H9 (cell line): Measurements from ENCODE around the gene WDR36. TPM values are rescaled to one million over a fixed set of nuclear protein-coding genes. Genes with fewer than 3 reads are reported as not detected.

ENCODE experiments used
- DNase-seq: peaks from one replicate; pipeline ENCODE4 v3.0.0-alpha.2; 2017
- H2AFZ ChIP-seq: one replicate; pipeline ENCODE4 v1.6.1; 2013; ENCODE audit warnings: mild to moderate bottlenecking, low read length, control low read depth, moderate library complexity
- H2AK5ac ChIP-seq: 2 replicates; pipeline ENCODE4 v1.6.1; 2013; ENCODE audit warnings: low read length, control low read depth, mixed read lengths; ENCODE audit not compliant: insufficient read length
- H2BK120ac ChIP-seq: one replicate; pipeline ENCODE4 v1.6.1; 2013; ENCODE audit warnings: low read depth, mild to moderate bottlenecking, low read length, control low read depth, inconsistent platforms; ENCODE audit not compliant: poor library complexity, severe bottlenecking
- H2BK12ac ChIP-seq: 2 replicates; pipeline ENCODE4 v1.6.1; 2013; ENCODE audit warnings: low read length, control low read depth, mixed read lengths, low read depth; ENCODE audit not compliant: insufficient read length
- H2BK15ac ChIP-seq: 2 replicates; pipeline ENCODE4 v1.6.1; 2013; ENCODE audit warnings: low read depth, low read length, control low read depth
- H2BK20ac ChIP-seq: one replicate; pipeline ENCODE4 v1.6.1; 2013; ENCODE audit warnings: low read depth, mild to moderate bottlenecking, low read length, control low read depth, inconsistent platforms; ENCODE audit not compliant: poor library complexity, severe bottlenecking
- H2BK5ac ChIP-seq: 2 replicates; pipeline ENCODE4 v1.6.1; 2013; ENCODE audit warnings: low read length, control low read depth, mixed read lengths; ENCODE audit not compliant: insufficient read length
- H3K14ac ChIP-seq: 2 replicates; pipeline ENCODE4 v1.6.1; 2013; ENCODE audit warnings: low read length, control low read depth; ENCODE audit not compliant: insufficient read depth
- H3K18ac ChIP-seq: 2 replicates; pipeline ENCODE4 v1.6.1; 2013; ENCODE audit warnings: low read depth, mild to moderate bottlenecking, mixed read lengths, low read length, control low read depth; ENCODE audit not compliant: insufficient read length
- H3K23ac ChIP-seq: 2 replicates; pipeline ENCODE4 v1.6.1; 2013; ENCODE audit warnings: low read length, control low read depth, mixed read lengths, low read depth; ENCODE audit not compliant: insufficient read length
- H3K23me2 ChIP-seq: 2 replicates; pipeline ENCODE4 v1.6.1; 2013; ENCODE audit warnings: low read depth, mild to moderate bottlenecking, mixed read lengths, low read length, control low read depth; ENCODE audit not compliant: insufficient read length, poor library complexity, severe bottlenecking
- H3K27ac ChIP-seq: 2 replicates; pipeline ENCODE4 v1.5.1; 2013; ENCODE audit warnings: low read length, control low read depth, mixed read lengths, low read depth; ENCODE audit not compliant: insufficient read length
- H3K27me3 ChIP-seq: 2 replicates; pipeline ENCODE4 v1.6.1; 2013; ENCODE audit warnings: low read length, control low read depth, inconsistent platforms; ENCODE audit not compliant: insufficient read depth
- H3K4ac ChIP-seq: 2 replicates; pipeline ENCODE4 v1.6.1; 2013; ENCODE audit warnings: low read depth, mild to moderate bottlenecking, control low read depth, inconsistent platforms, low read length, moderate library complexity
- H3K4me1 ChIP-seq: 2 replicates; pipeline ENCODE4 v1.6.1; 2013; ENCODE audit warnings: low read length, control low read depth, inconsistent platforms; ENCODE audit not compliant: insufficient read depth
- H3K4me2 ChIP-seq: 2 replicates; pipeline ENCODE4 v1.6.1; 2013; ENCODE audit warnings: low read length, control low read depth, mixed read lengths; ENCODE audit not compliant: insufficient read length, insufficient read depth
- H3K56ac ChIP-seq: 2 replicates; pipeline ENCODE4 v1.6.1; 2013; ENCODE audit warnings: low read depth, mild to moderate bottlenecking, mixed read lengths, low read length, control low read depth; ENCODE audit not compliant: insufficient read length
- H3K79me1 ChIP-seq: 2 replicates; pipeline ENCODE4 v1.6.1; 2013; ENCODE audit warnings: low read depth, mild to moderate bottlenecking, moderate library complexity, low read length, control low read depth, inconsistent platforms; ENCODE audit not compliant: insufficient read depth, poor library complexity, severe bottlenecking
- H3K79me2 ChIP-seq: 2 replicates; pipeline ENCODE4 v1.6.1; 2013; ENCODE audit warnings: low read length, control low read depth, inconsistent platforms; ENCODE audit not compliant: insufficient read depth
- H3K9ac ChIP-seq: 2 replicates; pipeline ENCODE4 v1.6.1; 2013; ENCODE audit warnings: low read length, control low read depth, mixed read lengths; ENCODE audit not compliant: insufficient read length; ENCODE audit errors: extremely low read depth
- H3K9me3 ChIP-seq: one replicate; pipeline ENCODE4 v1.6.1; 2013; ENCODE audit warnings: low read depth, low read length, inconsistent platforms; ENCODE audit not compliant: control insufficient read depth
- H3T11ph ChIP-seq: one replicate; pipeline ENCODE4 v1.6.1; 2013; ENCODE audit warnings: mild to moderate bottlenecking, low read length, control low read depth, inconsistent platforms
- H4K20me1 ChIP-seq: one replicate; pipeline ENCODE4 v1.6.1; 2013; ENCODE audit not compliant: control insufficient read depth, insufficient read length, insufficient read depth
- H4K5ac ChIP-seq: 2 replicates; pipeline ENCODE4 v1.6.1; 2013; ENCODE audit warnings: low read depth, mild to moderate bottlenecking, mixed read lengths, low read length, control low read depth; ENCODE audit not compliant: insufficient read length
- H4K8ac ChIP-seq: replicated peaks from 2 replicates; pipeline ENCODE4 v1.6.1; 2013; ENCODE audit warnings: low read length, control low read depth, mixed read lengths, low read depth; ENCODE audit not compliant: insufficient read length
- H4K91ac ChIP-seq: 2 replicates; pipeline ENCODE4 v1.6.1; 2013; ENCODE audit warnings: low read depth, mild to moderate bottlenecking, moderate library complexity, mixed read lengths, low read length, control low read depth; ENCODE audit not compliant: insufficient read length
- H3K27ac Mint-ChIP-seq, 3 experiments: 2 replicates in 2 of 3; 3 replicates in 1 of 3; pipeline ENCODE4 v1.8.0; 2020 to 2021; ENCODE audit warnings: mixed read lengths in 3 of 3, mild to moderate bottlenecking in 1 of 3, moderate library complexity in 1 of 3
- H3K27me3 Mint-ChIP-seq: 2 replicates; pipeline ENCODE4 v1.8.0; 2021; ENCODE audit warnings: low read depth, mild to moderate bottlenecking, moderate library complexity, mixed read lengths
- H3K36me3 Mint-ChIP-seq, 3 experiments: 2 replicates in 2 of 3; 3 replicates in 1 of 3; pipeline ENCODE4 v1.8.0; 2020 to 2021; ENCODE audit warnings: low read depth in 3 of 3, mixed read lengths in 3 of 3; ENCODE audit not compliant: insufficient read depth in 1 of 3
- H3K4me1 Mint-ChIP-seq, 2 experiments: 2 replicates each; pipeline ENCODE4 v1.8.0; 2020; ENCODE audit warnings: mixed read lengths in 2 of 2
- H3K4me3 Mint-ChIP-seq, 2 experiments: 2 replicates in 1 of 2; 3 replicates in 1 of 2; pipeline ENCODE4 v1.8.0; 2020 to 2021; ENCODE audit warnings: mild to moderate bottlenecking in 2 of 2, mixed read lengths in 2 of 2, moderate library complexity in 1 of 2
- H3K9me3 Mint-ChIP-seq, 2 experiments: 2 replicates in 1 of 2; 3 replicates in 1 of 2; pipeline ENCODE4 v1.8.0; 2020; ENCODE audit warnings: mild to moderate bottlenecking in 2 of 2, mixed read lengths in 2 of 2, moderate library complexity in 1 of 2
- CTCF ChIP-seq: fragments of 200-600 bp; sonication (generic); conservative IDR thresholded peaks from 3 replicates; pipeline ENCODE4 v1.8.0; 2021; ENCODE audit warnings: antibody characterized with exemption, mild to moderate bottlenecking
- WGBS: extraction: QIAGEN DNeasy Blood & Tissue Kit; methylation state at CpG from one replicate; pipeline ENCODE4 v1.1.7; 2013; ENCODE audit warnings: missing lambda C conversion rate, low lambda C conversion rate, mixed read lengths; ENCODE audit not compliant: insufficient read length; ENCODE audit errors: extremely low coverage; 5-methylcytosine and 5-hydroxymethylcytosine counted together
- total RNA-seq: library from RNA; stranded (reverse); gene quantifications from 2 replicates; pipeline ENCODE4 v1.2.1, GENCODE V29; 2021

WDR36 gene
- total RNA-seq, 1 experiment from 2014 or later = 42.0 TPM

GRCh38 chr5:111083323-111083722 is 8.8 kb upstream of the WDR36 start:
- H3K4me1 ChIP-seq = no peaks in the 10 kb centered on the region
- H4K8ac ChIP-seq = no peak overlapping the region
- no peak overlapping the region for H4K5ac ChIP-seq
- Mint-ChIP-seq H3K9me3 (no peaks in the 10 kb centered on the region), H3K27ac (no peak overlapping the region), H3K27me3 (peaks cover 9% of the 10 kb centered on the region), H3K36me3 (no peaks in the 10 kb centered on the region), H3K4me3 (no peak overlapping the region), H3K4me1 (no peaks in the 10 kb centered on the region)
- H3K56ac ChIP-seq = no peak overlapping the region
- no CpG with 5 or more reads among the region's 7 CpGs for WGBS
- no peak for TF ChIP-seq CTCF
- H2AK5ac ChIP-seq = no peak overlapping the region
- no peaks in the 10 kb centered on the region for H3K79me2 ChIP-seq
- no peak overlapping the region for H3K4ac ChIP-seq
- no peak overlapping the region for H2BK5ac ChIP-seq
- H3T11ph ChIP-seq = no peak overlapping the region
- no peak overlapping the region for H3K27ac ChIP-seq
- no peaks in the 10 kb centered on the region for H3K9me3 ChIP-seq
- no peak overlapping the region for H3K9ac ChIP-seq
- no peak overlapping the region for H3K14ac ChIP-seq
- no peaks in the 10 kb centered on the region for H3K27me3 ChIP-seq
- no peaks in the 10 kb centered on the region for H4K20me1 ChIP-seq
- no peaks in the 10 kb centered on the region for H3K79me1 ChIP-seq
- H3K23ac ChIP-seq = no peak overlapping the region
- H3K23me2 ChIP-seq = no peaks in the 10 kb centered on the region
- no peak overlapping the region for H2BK12ac ChIP-seq
- no peak overlapping the region for H2BK20ac ChIP-seq
- no peak for DNase-seq
- H3K18ac ChIP-seq = no peak overlapping the region
- H4K91ac ChIP-seq = no peak overlapping the region
- no peak overlapping the region for H2BK120ac ChIP-seq
- H2AFZ ChIP-seq = no peak overlapping the region
- H2BK15ac ChIP-seq = no peak overlapping the region
- no peak overlapping the region for H3K4me2 ChIP-seq
